ENCODE results near the gene INTS7.

Gene INTS7

DNA sequence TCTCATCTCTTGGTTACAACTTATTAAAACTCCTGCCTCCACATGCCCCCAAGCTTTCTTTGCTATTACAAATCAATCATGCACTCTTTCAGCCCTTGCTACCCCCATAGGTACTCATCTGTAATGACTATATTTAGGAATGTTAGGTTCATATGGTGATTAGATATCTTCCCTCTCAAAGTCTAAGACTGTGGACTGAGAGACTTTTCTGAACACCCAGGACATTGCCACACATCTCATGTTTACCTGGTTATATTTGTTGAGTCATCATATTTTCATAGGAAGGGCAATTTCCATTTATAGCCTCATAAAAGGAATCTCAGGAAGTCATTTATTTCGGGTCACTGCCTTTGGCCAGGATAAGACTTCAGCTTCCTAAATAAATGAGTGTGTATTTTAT is 123.3 kb downstream of the INTS7 start:
- no peaks in the 10 kb centered on the region for H3K27me3 ChIP-seq
- H3K4me3 ChIP-seq (ENCODE audit: low read depth, low read length), result no peak overlapping the region
- DNase-seq, result no peak
- H3K36me3 ChIP-seq, result no peaks in the 10 kb centered on the region
- H3K9me3 ChIP-seq, result no peaks in the 10 kb centered on the region
- no peaks in the 10 kb centered on the region for H3K4me1 ChIP-seq
- TF ChIP-seq, protein P1, sequence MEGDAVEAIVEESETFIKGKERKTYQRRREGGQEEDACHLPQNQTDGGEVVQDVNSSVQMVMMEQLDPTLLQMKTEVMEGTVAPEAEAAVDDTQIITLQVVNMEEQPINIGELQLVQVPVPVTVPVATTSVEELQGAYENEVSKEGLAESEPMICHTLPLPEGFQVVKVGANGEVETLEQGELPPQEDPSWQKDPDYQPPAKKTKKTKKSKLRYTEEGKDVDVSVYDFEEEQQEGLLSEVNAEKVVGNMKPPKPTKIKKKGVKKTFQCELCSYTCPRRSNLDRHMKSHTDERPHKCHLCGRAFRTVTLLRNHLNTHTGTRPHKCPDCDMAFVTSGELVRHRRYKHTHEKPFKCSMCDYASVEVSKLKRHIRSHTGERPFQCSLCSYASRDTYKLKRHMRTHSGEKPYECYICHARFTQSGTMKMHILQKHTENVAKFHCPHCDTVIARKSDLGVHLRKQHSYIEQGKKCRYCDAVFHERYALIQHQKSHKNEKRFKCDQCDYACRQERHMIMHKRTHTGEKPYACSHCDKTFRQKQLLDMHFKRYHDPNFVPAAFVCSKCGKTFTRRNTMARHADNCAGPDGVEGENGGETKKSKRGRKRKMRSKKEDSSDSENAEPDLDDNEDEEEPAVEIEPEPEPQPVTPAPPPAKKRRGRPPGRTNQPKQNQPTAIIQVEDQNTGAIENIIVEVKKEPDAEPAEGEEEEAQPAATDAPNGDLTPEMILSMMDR (IDR thresholded peaks at IDR 0.05; ENCODE audit: low read depth, low read length), result no peak

- Histone ChIP-seq H3K36me3 (no peaks in the 10 kb centered on the region), H3K4me3 (ENCODE audit: low read depth, low read length) (no peak overlapping the region), H3K27me3 (no peaks in the 10 kb centered on the region), H3K9me3 (no peaks in the 10 kb centered on the region), H3K4me1 (no peaks in the 10 kb centered on the region)
- DNase-seq, result no peak
- TF ChIP-seq, protein P1 (IDR thresholded peaks at IDR 0.05; ENCODE audit: low read depth, low read length), result no peak
These were observed 124.4 kb downstream of the INTS7 start for GRCh38 chr1:211910913-211911485.

DNA sequence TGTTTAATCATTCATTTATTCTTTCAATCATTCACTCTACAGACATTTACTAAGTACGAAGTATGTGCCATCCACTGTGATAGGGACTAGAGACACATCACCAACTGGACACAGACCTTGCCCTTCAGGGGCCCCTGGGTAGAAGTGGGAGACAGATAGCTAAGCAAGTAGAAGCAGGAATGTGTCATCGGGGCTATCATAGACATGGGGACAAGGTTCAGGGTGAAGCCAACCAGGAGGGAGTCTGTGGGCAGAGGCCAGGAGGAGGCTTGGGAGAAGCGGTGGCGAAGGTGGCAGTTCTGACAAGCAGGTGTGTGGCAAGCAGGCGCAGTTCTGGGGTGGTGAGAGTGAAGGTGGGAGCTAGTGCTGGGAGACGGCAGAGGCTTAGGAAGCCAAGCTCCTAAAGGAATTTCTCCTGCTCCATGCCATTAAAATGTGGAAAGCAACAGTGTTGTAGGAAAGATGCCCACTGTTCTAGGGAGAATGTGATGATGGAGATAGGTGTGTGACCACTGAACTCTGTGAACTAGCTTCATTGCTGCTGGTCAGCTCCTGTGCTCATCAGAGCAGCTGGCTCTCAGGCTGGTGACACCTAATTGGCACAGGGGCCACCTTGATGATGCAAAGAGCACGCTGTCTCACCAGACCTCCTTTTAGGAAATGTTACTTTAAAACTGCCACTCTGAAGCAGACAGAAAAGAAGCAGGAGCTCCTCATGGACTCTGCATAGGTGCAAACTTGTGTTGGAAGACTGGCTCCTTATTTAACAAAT is 125.1 kb downstream of the INTS7 start:
- Histone ChIP-seq H3K4me3 (ENCODE audit: low read depth, low read length) (no peak overlapping the region), H3K9me3 (no peaks in the 10 kb centered on the region), H3K27me3 (no peaks in the 10 kb centered on the region), H3K36me3 (no peaks in the 10 kb centered on the region), H3K4me1 (no peaks in the 10 kb centered on the region)
- TF ChIP-seq, protein P1 (IDR thresholded peaks at IDR 0.05; ENCODE audit: low read depth, low read length), result no peak
- no peak for DNase-seq

GRCh38 chr1:211909395-211909794 is 126.0 kb downstream of the INTS7 start:
- Histone ChIP-seq H3K4me1 (no peaks in the 10 kb centered on the region), H3K4me3 (ENCODE audit: low read depth, low read length) (no peak overlapping the region), H3K27me3 (no peaks in the 10 kb centered on the region), H3K36me3 (no peaks in the 10 kb centered on the region), H3K9me3 (no peaks in the 10 kb centered on the region)
- TF ChIP-seq, protein P1 (IDR thresholded peaks at IDR 0.05; ENCODE audit: low read depth, low read length), result no peak
- no peak for DNase-seq

- Histone ChIP-seq H3K27me3 (no peaks in the 10 kb centered on the region), H3K9me3 (no peaks in the 10 kb centered on the region), H3K4me1 (no peaks in the 10 kb centered on the region), H3K4me3 (ENCODE audit: low read depth, low read length) (no peak overlapping the region), H3K36me3 (no peaks in the 10 kb centered on the region)
- TF ChIP-seq, protein P1 (IDR thresholded peaks at IDR 0.05; ENCODE audit: low read depth, low read length), result no peak
- DNase-seq, result no peak
These were observed 126.4 kb downstream of the INTS7 start for GRCh38 chr1:211908951-211909350.

DNA sequence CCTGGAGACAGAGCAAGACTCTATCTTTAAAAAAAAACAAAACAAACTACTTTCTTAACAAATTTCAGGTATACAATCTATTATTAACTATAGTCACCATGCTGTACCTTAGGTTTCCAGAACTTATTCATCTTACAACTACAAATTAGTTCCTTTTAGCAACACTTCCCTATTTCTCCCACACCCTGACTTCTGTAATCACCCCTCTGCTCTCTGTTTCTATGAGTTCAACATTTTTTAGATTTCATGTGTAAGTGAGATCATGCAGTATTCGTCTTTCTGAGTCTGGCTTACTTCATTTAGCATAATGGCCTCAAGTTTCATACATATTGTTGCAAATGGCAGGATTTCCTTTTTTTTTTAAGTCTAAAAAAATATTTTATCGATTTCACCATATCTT is 126.9 kb downstream of the INTS7 start:
- Histone ChIP-seq H3K27me3 (no peaks in the 10 kb centered on the region), H3K36me3 (no peaks in the 10 kb centered on the region), H3K4me3 (ENCODE audit: low read depth, low read length) (no peak overlapping the region), H3K4me1 (no peaks in the 10 kb centered on the region), H3K9me3 (no peaks in the 10 kb centered on the region)
- no peak for DNase-seq
- TF ChIP-seq, protein P1 (IDR thresholded peaks at IDR 0.05; ENCODE audit: low read depth, low read length), result no peak

Data from BE2C (cell line).